Endothelial cell of umbilical vein (primary cell): ENCODE measurements around the gene KRTAP1-3. TPM values are rescaled to one million over a fixed set of nuclear protein-coding genes. Genes with fewer than 3 reads are reported as not detected.

ENCODE experiments used
- BruUV-seq: library from RNA; stranded (reverse); fragments of 400-500 nt; replicated peaks from 2 replicates; lab custom pipeline; 2021; lab: Mats Ljungman, UMichigan
- CTCF ChIA-PET: fragments of 300-600, 350-600 bp; sonication (Branson Sonifier 250); formaldehyde crosslinking; loops from one replicate; lab custom pipeline; 2021; ENCODE audit warnings: antibody characterized with exemption, inconsistent platforms; lab: Charles Lee
- POLR2A ChIA-PET: fragments of 300-600, 350-600 bp; sonication (Branson Sonifier 250); formaldehyde crosslinking; loops from one replicate; lab custom pipeline; 2021; ENCODE audit warnings: antibody characterized with exemption, inconsistent platforms; lab: Charles Lee
- DNase-seq: peaks from one replicate; pipeline ENCODE4 v3.0.0-alpha.2; 2011; ENCODE audit warnings: low read depth, low spot score
- FAIRE-seq: peaks from 2 replicates; lab custom pipeline; 2011; peaks lifted over from hg19 to GRCh38; lab: Jason Lieb, UNC
- H2AFZ ChIP-seq: 2 replicates; pipeline ENCODE4 v1.6.0; 2012; ENCODE audit warnings: low read depth, low read length, control low read depth, inconsistent platforms
- H3K27ac ChIP-seq: 2 replicates; pipeline ENCODE4 v1.5.1; 2011; ENCODE audit warnings: low read depth, mild to moderate bottlenecking, control low read depth, low read length, moderate library complexity; ENCODE audit not compliant: insufficient read depth
- H3K27me3 ChIP-seq, 2 experiments: 2 replicates each; pipeline versions ENCODE4 v1.6.0 to v1.6.1; 2011; ENCODE audit warnings: low read length in 2 of 2, mixed read lengths in 1 of 2; ENCODE audit not compliant: control insufficient read depth in 2 of 2, insufficient read depth in 2 of 2
- H3K36me3 ChIP-seq, 2 experiments: 2 replicates in 1 of 2; 3 replicates in 1 of 2; pipeline ENCODE4 v1.5.1; 2011; ENCODE audit warnings: low read length in 2 of 2, mild to moderate bottlenecking in 1 of 2, moderate library complexity in 1 of 2; ENCODE audit not compliant: control insufficient read depth in 2 of 2, insufficient read depth in 2 of 2; ENCODE audit errors: extremely low read depth in 1 of 2
- H3K4me1 ChIP-seq: 3 replicates; pipeline ENCODE4 v1.5.1; 2011; ENCODE audit warnings: mild to moderate bottlenecking, low read length; ENCODE audit not compliant: control insufficient read depth, insufficient read depth; ENCODE audit errors: extremely low read depth
- H3K4me2 ChIP-seq: 2 replicates; pipeline ENCODE4 v1.6.1; 2011; ENCODE audit warnings: low read length, control low read depth, mixed read lengths; ENCODE audit not compliant: insufficient read depth
- H3K4me3 ChIP-seq, 3 experiments: fragments of 200-600 bp in 1 of 3; sonication (generic), shearing (Covaris generic) in 1 of 3; replicated peaks in 1 of 3; 2 replicates each; pipeline ENCODE4 v1.5.1; 2011 to 2016; ENCODE audit warnings: control low read depth in 3 of 3, low read length in 3 of 3, mild to moderate bottlenecking in 2 of 3, inconsistent platforms in 1 of 3, low read depth in 1 of 3, moderate library complexity in 1 of 3; ENCODE audit not compliant: insufficient read depth in 1 of 3
- H3K79me2 ChIP-seq: 2 replicates; pipeline ENCODE4 v1.6.0; 2012; ENCODE audit warnings: low read length, inconsistent platforms; ENCODE audit not compliant: control insufficient read depth, insufficient read depth
- H3K9ac ChIP-seq: replicated peaks from 2 replicates; pipeline ENCODE3; 2011; ENCODE audit warnings: low read length, control low read depth; ENCODE audit not compliant: insufficient read depth; ENCODE audit errors: extremely low read depth
- H3K9me1 ChIP-seq: replicated peaks from 3 replicates; pipeline ENCODE4 v1.6.0; 2011; ENCODE audit warnings: mild to moderate bottlenecking, low read length; ENCODE audit not compliant: control insufficient read depth, insufficient read depth; ENCODE audit errors: extremely low read depth
- H3K9me3 ChIP-seq: replicated peaks from 2 replicates; pipeline ENCODE4 v1.5.1; 2012; ENCODE audit warnings: low read length, inconsistent platforms; ENCODE audit not compliant: control insufficient read depth, insufficient read depth
- H4K20me1 ChIP-seq: replicated peaks from 2 replicates; pipeline ENCODE3; 2011; ENCODE audit warnings: mild to moderate bottlenecking, low read length; ENCODE audit not compliant: control insufficient read depth, insufficient read depth; ENCODE audit errors: extremely low read depth
- EZH2 ChIP-seq: IDR thresholded peaks from 2 replicates; pipeline ENCODE4 v1.6.1; 2012; ENCODE audit warnings: borderline replicate concordance, low read depth, mild to moderate bottlenecking, moderate library complexity, low read length, inconsistent platforms; ENCODE audit not compliant: severe bottlenecking
- FOS ChIP-seq: IDR thresholded peaks from 2 replicates; pipeline ENCODE4 v1.6.1; 2011; ENCODE audit warnings: mild to moderate bottlenecking, low read length, moderate library complexity, borderline replicate concordance; ENCODE audit not compliant: insufficient read depth
- GATA2 ChIP-seq: IDR thresholded peaks from 2 replicates; pipeline ENCODE4 v1.7.0; 2011; ENCODE audit warnings: low read depth, mild to moderate bottlenecking, moderate library complexity, mixed read lengths, low read length; ENCODE audit not compliant: insufficient read length, insufficient read depth
- JUN ChIP-seq: IDR thresholded peaks from 2 replicates; pipeline ENCODE4 v1.6.1; 2011; ENCODE audit warnings: borderline replicate concordance, low read depth; ENCODE audit not compliant: insufficient read length, insufficient read depth
- MYC ChIP-seq: IDR thresholded peaks from one replicate; pipeline ENCODE4 v1.6.1; 2011; ENCODE audit warnings: mild to moderate bottlenecking, low read depth, low read length
- POLR2A ChIP-seq: IDR thresholded peaks from 2 replicates; pipeline ENCODE4 v1.6.1; 2012; ENCODE audit warnings: low read depth, mild to moderate bottlenecking, control low read depth, low read length
- POLR2AphosphoS5 ChIP-seq: IDR thresholded peaks from 2 replicates; pipeline ENCODE4 v1.6.1; 2012; ENCODE audit warnings: low read depth, mild to moderate bottlenecking, control low read depth, low read length, moderate library complexity; ENCODE audit not compliant: insufficient read depth
- dilution Hi-C: fragments of 300-500 bp; cut with MboI; formaldehyde crosslinking; loops from one replicate; pipeline ENCODE4 v1.15.0; 2019; ENCODE audit warnings: low sequenced_read_pairs; ENCODE audit not compliant: extremely low pct_ligation_motif_present
- intact Hi-C: fragments of 100-400 bp; cut with micrococcal nuclease; formaldehyde crosslinking; loops from one replicate; pipeline ENCODE4 v1.10.0; 2022
- polyA plus RNA-seq, 4 experiments: library from polyadenylated mRNA; depleted of rRNA in 3 of 4; stranded (reverse) in 3 of 4; unstranded in 1 of 4; fragments of >200 nt; gene quantifications; 2 replicates each; pipeline versions ENCODE4 v1.2.1 to v1.2.3, GENCODE V29; 2011 to 2012; ENCODE audit warnings: missing spikeins in 1 of 4
- total RNA-seq: library from RNA; stranded (reverse); gene quantifications from 2 replicates; pipeline ENCODE4 v1.2.3, GENCODE V29; 2021
- TF ChIP-seq, protein P1 (sequence below), 2 donors: IDR thresholded peaks; 1 replicate in 1 of 2; 2 replicates in 1 of 2; pipeline ENCODE4 v1.5.1; 2011; ENCODE audit warnings: low read length in 2 of 2, mild to moderate bottlenecking in 2 of 2, moderate library complexity in 2 of 2, control low read depth in 1 of 2, inconsistent platforms in 1 of 2, low read depth in 1 of 2; ENCODE audit not compliant: insufficient read depth in 1 of 2; ENCODE audit errors: extremely low read depth in 1 of 2
- TF ChIP-seq, protein P2 (sequence below): IDR thresholded peaks from 2 replicates; pipeline ENCODE4 v1.6.1; 2011; ENCODE audit not compliant: insufficient read depth, insufficient read length

The KRTAP1-3 gene
- total and polyA plus RNA-seq, 2 donors (not counting 3 experiments of a cell fraction or from before 2014, with no cell fraction given): not detected

DNA sequence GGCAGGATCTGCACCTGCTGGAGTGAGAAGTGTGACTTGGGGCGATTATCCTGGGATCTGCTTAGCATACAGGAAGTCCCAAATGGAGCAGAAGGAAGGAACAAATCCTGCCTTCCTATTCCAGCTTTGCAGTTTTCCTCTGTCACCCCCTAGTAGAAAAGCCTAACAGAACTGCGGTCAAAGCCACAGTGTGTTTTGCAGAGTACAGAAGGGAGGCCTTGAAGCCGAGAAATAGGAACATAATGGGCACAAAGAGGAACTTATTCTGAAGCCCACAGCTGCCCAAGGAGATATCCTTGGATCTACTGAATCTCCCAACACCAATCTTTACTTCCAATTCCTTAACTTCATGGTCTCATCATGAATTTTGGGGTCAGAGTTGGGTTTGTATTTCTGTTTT lies 16.1 kb downstream of the KRTAP1-3 start:
- no peak overlapping the region for H2AFZ ChIP-seq
- no peak for TF ChIP-seq POLR2AphosphoS5
- TF ChIP-seq, protein P1, sequence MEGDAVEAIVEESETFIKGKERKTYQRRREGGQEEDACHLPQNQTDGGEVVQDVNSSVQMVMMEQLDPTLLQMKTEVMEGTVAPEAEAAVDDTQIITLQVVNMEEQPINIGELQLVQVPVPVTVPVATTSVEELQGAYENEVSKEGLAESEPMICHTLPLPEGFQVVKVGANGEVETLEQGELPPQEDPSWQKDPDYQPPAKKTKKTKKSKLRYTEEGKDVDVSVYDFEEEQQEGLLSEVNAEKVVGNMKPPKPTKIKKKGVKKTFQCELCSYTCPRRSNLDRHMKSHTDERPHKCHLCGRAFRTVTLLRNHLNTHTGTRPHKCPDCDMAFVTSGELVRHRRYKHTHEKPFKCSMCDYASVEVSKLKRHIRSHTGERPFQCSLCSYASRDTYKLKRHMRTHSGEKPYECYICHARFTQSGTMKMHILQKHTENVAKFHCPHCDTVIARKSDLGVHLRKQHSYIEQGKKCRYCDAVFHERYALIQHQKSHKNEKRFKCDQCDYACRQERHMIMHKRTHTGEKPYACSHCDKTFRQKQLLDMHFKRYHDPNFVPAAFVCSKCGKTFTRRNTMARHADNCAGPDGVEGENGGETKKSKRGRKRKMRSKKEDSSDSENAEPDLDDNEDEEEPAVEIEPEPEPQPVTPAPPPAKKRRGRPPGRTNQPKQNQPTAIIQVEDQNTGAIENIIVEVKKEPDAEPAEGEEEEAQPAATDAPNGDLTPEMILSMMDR (IDR thresholded peaks at IDR 0.05; ENCODE audit: extremely low read depth in 1 of 2, insufficient read depth in 1 of 2, low read depth in 1 of 2, low read length in 2 of 2): no peak
- no peaks in the 10 kb centered on the region for H3K9me1 ChIP-seq
- ChIA-PET POLR2A (no interaction called here), CTCF (interaction anchor here (1.5 kb wide), 2 partner anchors 10 to 304 kb away, joined by 3 to 4 read pairs; no protein-coding TSS in a partner anchor)
- FAIRE-seq (no peak), DNase-seq (no peak)
- no peaks in the 10 kb centered on the region for H3K27me3 ChIP-seq
- no peak overlapping the region for H3K4me3 ChIP-seq
- dilution Hi-C loops: no loop called here
- intact Hi-C loops: no loop called here
- no peaks in the 10 kb centered on the region for H4K20me1 ChIP-seq
- H3K4me2 ChIP-seq: no peak overlapping the region
- no peaks in the 10 kb centered on the region for H3K36me3 ChIP-seq
- BruUV-seq: no TSS peak
- H3K79me2 ChIP-seq: no peaks in the 10 kb centered on the region
- no peak overlapping the region for H3K27ac ChIP-seq
- H3K4me1 ChIP-seq: no peaks in the 10 kb centered on the region
- H3K9ac ChIP-seq: no peak overlapping the region
- H3K9me3 ChIP-seq: no peaks in the 10 kb centered on the region

DNA sequence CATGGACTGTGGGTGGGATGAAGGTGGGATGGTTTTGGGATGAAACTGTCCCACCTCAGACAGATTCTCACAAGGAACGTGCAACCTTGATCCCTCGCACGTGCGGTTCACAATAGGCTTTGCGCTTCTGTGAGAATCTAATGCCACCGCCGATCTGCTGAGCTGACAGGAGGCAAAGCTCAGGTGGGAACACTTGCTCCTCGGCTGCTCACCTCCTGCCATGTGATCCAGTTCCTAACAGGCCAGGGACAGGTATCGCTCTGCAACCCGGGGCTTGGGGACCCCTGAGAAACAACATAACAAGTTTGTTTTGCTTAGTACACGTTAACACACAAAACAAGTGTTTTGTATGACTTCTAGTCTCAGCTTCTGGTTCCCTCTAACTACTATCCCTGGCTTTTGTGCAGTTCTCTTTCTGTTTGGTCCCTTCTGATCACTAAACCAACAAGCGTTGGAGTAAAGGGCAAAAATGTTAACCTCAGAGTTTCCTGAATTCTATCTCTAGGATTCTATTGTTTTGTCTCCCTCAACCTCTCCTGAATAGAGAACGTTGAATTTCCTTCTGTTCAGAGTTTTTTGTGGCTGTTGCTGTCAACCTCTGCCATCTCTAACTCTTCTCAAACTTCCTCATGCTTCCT lies 18.0 kb downstream of the KRTAP1-3 start:
- FAIRE-seq (no peak), DNase-seq (no peak)
- Histone ChIP-seq H3K27me3 (peaks cover 0 to 1% of the 10 kb centered on the region in 2 experiments), H3K9me1 (no peaks in the 10 kb centered on the region), H3K36me3 (no peaks in the 10 kb centered on the region), H3K27ac (no peak overlapping the region), H3K79me2 (no peaks in the 10 kb centered on the region), H3K9me3 (no peaks in the 10 kb centered on the region), H3K4me2 (no peak overlapping the region), H3K9ac (no peak overlapping the region), H4K20me1 (no peaks in the 10 kb centered on the region), H3K4me3 (no peak overlapping the region), H3K4me1 (no peaks in the 10 kb centered on the region), H2AFZ (no peak overlapping the region)
- ChIA-PET CTCF (no interaction called here), POLR2A (no interaction called here)
- TF ChIP-seq MYC (no peak), POLR2A (no peak), GATA2 (no peak), JUN (no peak), FOS (no peak), POLR2AphosphoS5 (no peak), EZH2 (no peak)
- TF ChIP-seq, protein P1 (IDR thresholded peaks at IDR 0.05; ENCODE audit: extremely low read depth in 1 of 2, insufficient read depth in 1 of 2, low read depth in 1 of 2, low read length in 2 of 2): no peak
- TF ChIP-seq, protein P2, sequence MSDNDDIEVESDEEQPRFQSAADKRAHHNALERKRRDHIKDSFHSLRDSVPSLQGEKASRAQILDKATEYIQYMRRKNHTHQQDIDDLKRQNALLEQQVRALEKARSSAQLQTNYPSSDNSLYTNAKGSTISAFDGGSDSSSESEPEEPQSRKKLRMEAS: no peak
- intact Hi-C loops: no loop called here
- dilution Hi-C loops: no loop called here
- BruUV-seq: no TSS peak
